HuH-7.5 (cell line): ENCODE data around the gene CRYBB1.

Source experiments
- DNase-seq: peaks from one replicate; pipeline ENCODE4 v3.0.0; 2011; ENCODE audit warnings: low spot score

CRYBB1 gene

DNA sequence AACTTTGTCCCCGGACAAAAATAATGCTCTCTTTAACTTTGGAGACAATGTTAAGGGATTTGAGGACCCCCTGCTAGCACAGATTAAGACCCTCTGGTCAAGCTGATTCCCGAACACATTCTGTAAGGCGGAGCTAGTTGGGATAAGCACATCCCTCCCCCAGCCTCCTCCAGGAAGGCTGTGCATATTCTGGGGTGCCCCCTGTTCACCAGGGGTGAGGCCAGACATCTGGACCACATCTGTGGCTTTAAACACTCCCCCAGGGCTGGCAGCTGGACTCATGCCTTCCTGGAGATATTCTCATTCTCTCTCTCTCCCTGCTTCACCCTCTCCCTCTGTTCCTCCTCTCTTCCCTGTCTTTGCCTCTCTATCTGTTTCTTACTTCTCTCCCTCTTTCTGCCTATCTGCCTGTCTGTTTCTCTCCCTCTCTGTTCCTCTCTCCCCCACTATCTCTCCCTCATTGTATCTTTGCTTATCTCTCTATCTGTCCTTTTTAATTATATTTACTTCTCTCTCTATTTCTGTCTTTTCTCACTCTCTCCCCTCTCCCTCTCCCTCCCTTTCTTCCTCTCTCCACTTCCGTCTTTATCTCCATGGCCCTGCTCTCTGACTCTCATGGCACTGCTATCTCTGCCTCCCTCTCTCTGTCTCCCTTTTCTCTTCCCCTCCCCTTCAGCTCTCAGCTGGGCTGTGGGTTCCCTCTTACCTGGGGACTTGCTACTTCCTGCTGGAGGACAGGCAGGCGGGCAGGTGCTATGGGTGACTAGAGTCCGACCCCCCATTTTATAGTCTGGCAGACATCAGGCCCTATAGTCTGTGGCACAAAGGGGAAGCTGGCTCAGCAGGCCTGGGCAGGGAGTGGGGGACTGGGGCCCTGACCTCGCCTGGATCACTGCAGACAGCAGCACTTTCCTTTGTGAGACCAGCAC lies at the start of gene CRYBB1:
Gene CRYBB1 (minus strand): TSS at position 757 of the 929 bp plus-strand sequence. CDS start 1,708 bp downstream, outside the sequence.
- no peak for DNase-seq

DNA sequence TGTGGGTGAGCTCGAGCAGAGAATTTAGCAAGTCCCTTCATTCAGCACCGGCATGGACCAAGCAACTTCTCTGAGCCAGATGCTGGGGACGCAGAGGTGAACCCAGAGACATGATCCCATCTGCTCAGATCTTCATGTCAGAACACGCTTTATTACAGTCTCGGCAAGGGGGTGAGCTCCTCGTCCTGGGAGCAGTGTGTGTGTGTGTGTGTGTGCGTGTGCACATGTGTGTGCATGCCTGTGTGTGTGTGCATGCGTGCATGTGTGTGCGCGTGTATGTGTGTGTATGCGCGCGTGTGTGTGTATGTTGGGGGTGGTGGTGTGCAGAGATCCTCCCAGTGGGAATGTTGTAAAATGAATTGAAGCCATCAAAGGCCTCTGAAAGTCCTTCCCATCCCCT lies 49.3 kb upstream of the CRYBB1 start:
- DNase-seq = no peak

DNA sequence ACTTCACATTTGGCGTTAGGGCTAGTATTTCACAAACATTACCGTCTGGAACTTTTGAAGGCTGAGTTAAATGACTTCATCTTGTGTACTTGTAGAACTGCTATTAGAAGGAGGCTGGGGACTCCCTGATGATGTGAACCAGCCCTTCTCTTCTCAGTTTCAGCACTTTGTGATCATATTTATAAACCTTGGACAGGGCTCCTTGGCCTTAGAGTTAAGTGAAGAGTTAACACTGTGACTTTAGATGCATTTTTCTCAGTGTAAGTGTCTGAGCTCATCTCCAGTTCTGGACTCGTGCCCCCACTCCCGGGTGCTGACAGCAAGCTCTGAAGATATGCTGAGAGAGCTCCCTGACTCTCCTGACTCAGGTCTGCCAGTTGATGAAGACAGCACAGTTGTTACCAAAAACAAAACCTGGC lies 48.0 kb upstream of the CRYBB1 start:
- DNase-seq = no peak

DNA sequence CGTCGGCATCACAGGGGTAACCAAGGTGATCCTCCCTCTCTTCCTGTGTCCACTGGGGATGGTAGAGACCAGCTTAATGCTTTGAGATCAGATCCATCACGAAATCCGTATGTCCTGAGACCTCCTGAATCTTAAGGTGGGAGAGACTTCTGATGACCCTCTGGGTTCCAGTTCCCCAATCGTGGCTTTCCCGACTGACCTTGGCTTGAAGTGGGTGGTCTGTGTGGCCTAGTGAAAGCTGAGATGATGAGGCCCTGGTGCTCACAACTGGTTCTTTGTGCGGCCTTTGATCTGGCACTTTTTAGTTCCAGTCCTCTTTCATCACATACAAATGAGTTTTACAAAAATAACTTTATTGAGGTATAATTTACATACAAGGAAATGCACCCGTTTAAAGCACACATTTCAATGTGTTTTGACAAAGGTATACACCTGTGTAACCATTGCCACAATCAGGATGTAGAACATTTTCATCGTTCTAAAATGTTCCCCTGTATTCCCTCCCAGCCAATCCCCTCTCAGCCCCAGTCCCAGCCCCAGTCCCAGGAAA lies 45.6 kb upstream of the CRYBB1 start:
- no peak for DNase-seq

DNA sequence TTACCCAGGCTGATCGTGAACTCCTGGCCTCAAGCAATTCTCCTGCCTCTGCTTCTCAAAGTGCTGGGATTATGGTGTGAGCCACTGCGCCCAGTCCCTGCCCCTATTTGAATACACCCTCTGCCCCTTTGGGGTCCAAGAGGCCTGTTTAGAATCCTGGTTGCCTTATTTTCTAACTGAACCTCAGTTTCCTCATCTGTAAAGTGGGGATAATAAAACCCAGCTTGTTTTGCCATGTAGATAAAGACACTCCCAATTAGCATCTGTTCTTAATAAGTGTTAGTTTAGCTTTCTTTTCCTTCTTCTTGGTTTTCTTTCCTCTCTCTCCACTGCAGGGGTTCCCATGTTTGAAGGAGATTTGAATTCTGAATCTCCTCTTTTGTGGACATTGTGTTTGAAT lies 44.3 kb upstream of the CRYBB1 start:
- DNase-seq = no peak

DNA sequence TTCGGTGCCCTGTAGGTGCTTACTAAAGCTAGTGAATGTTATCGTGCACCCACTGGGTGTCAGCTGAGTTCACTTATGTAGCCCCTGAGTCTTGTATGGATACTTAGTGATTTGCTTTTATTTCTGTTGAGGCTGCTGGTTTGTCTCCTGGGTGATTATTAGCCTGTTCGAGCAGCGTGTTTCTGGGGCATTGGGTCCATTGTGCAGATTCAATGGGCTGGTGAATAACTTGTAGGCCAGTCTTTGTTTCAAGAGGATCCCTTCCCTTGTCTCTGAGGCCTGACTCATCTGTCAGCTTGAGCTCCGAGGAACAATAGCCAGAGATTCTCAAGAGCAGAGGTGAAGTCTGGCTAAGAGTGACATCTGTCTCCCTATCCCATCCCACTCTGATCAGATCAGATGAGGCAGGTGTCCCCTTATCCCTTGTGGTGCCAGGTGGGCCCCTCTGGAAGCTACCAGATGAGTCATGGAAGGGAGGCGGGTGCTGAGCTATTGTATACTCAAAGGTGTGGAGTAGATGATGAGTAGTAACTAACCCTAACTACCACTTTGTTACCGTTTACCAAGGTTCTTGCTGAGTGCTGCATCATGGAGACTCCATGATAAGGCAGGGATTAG lies 43.2 kb upstream of the CRYBB1 start:
- no peak for DNase-seq

DNA sequence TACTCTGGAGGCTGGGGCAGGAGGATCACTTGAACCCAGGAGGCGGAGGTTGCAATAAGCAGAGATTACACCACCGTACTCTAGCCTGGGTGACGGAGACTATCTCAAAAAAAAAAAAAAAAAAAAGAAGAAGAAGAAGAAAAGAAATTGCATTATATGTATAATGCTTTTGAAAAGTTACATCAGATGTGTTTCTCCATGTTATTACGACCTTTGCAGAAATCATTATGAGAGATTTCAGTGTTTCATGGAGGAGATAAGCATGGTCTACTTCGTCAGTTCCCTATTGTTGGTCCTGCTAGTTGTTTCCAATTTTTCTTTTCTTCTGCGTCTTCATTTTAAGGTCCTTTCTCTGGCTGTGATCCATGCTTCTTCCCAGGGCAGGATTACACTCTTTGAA lies 42.5 kb upstream of the CRYBB1 start:
- DNase-seq = no peak

DNA sequence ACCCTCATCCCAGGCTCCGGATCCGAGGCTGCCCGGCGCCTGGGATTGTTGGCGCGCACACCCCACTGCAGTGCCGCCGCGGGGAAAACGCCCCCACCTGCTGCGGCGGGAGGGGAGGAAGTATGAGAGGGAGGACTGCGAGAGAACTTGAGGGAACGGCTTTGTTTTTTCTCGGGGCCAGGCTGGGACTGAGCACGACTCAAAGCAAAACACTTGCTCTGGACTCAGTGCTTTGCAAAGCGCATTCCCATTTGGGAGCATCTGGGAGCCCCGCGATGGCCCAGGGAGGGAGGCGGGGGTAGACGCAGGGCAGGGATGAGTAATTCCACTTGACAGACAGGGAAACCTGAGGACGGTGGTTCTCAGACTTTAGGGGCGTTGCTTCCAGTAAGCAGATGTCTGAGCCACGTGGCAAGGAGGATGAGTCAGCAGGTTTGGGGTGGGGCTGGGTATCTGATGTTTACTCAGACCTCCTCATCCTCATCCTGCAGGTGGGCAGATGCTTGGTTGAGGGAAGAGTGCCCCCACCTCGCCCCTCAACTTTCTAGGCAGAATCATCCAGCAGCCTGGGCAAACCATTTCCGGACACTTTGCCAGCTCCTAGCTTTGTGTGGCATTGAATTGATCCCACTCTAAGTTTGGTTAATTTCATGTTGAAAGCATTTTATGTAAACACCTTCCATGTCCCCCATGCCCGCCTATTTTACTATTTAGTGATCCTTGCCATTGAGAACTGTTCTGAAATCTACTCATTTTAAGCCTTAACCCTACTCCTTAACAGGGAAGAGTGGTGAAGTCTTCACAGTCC lies 41.0 kb upstream of the CRYBB1 start:
- DNase-seq = no peak

DNA sequence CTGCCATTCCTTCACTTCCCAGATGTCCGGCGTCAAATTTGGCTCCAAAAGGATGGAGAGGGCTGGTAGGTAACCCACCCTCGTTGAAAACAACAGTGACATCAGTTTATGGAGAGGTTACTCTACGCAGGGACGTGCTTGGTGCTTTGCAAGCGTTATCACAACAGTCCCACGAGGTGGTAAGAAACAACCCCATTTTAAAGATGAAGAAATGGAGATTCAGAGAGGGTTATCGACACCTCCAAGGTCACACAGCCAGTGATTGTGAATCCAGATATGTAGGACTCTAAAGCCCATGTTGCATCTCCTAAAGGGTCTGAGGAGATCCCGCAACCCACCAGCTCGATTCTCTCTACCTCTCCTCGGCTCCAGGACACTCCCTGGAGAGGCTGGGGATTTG lies 40.3 kb upstream of the CRYBB1 start:
- DNase-seq = no peak

DNA sequence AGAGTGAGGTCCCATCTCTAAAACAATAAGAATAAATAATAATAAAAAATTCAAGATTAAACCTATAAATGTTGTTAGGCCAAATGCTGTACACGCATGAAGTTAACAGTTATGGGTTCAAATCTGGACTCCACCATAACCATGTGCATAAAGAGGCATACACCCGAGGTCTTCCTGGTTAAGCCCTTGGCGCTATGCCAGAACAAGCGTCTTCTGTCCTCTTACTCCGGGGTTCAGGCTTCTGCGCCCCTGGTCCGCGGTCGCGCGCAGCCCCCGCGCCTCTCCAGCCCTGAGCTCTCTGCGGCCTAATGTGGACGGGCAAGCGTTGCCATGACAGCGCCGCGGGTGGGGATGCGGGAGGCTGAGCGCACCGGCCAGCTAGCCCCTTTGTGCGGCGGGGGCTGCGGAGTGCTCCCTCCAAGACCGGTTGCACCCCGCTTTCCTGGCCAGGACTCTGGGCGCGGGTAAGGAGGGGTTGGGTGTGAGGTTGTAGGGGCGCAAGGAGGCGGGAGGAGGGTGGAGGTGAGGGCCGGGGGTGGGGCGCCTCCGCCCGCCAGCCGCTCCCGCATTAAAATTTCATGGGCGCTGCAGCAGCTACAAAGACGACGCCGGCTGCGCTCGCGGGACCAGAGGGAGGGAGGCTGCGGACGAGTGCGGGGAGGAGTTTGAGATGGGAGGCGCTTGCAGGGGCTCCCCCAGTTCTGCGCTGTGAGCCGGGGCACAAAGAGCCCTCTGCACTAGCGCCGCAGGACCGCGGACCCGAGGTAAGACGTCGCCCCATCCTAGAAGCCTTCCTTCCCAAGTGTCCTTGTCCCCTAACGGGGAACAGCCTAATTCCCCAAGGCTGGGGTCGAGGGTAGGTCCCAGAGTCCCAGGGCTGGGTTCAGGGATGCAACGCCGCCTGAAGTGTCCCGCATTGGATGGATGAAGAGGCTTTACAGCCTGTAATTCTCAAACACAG lies 39.3 kb upstream of the CRYBB1 start, which contains the start of gene MIAT:
Gene MIAT (plus strand): TSS at position 698 of the 961 bp plus-strand sequence.
- DNase-seq = no peak

DNA sequence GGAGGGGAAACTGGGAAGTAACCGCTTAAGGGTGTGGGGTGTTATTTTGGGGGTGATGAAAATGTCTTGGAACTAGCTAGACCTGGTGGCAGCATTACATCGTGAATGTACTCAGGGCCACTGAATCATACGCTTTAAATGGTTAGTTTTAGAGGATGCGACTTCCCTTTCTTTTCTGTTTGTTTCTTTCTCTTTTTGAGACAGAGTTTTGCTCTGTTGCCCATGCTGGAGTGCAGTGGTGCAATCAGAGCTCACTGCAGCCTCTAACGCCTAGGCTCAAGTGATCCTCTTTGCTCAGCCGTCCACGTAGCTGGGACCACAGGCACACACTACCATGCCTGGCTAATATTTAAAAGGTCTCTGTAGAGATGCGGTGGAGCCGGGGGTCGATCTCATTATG lies 34.0 kb upstream of the CRYBB1 start:
- no peak for DNase-seq

DNA sequence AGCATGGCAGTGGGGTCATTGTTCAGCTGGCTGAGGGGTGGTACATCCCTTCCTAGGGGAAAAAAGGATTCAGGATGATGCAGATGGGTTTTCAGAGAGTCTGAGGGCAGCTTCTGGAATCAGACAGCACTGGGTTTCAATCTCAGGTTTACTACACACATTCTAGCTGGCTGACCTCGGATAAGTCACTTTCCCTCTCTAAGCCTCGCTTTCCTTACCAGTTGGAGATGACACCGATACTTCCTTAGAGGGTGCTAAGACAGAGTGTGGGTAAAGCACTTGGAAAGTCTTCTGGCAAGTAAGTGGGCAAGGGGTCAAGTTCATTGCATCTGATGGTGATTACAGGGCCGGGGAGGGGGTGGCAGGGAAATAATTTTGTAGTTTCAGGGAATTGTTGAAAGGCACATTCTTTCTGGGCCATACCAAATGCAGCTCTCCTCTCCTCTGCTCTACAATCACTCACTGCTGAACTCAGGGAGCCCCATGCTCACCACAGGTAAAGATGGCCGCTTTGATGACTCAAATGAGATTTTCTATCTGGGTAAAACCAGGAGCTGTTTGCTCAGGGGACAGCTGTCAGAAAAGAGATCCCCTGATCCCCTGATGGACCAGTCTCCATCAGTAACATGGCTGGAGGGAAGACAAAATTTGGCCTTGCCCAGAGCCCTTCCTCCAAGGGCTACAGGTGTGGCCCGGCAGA lies 33.0 kb upstream of the CRYBB1 start:
- no peak for DNase-seq

DNA sequence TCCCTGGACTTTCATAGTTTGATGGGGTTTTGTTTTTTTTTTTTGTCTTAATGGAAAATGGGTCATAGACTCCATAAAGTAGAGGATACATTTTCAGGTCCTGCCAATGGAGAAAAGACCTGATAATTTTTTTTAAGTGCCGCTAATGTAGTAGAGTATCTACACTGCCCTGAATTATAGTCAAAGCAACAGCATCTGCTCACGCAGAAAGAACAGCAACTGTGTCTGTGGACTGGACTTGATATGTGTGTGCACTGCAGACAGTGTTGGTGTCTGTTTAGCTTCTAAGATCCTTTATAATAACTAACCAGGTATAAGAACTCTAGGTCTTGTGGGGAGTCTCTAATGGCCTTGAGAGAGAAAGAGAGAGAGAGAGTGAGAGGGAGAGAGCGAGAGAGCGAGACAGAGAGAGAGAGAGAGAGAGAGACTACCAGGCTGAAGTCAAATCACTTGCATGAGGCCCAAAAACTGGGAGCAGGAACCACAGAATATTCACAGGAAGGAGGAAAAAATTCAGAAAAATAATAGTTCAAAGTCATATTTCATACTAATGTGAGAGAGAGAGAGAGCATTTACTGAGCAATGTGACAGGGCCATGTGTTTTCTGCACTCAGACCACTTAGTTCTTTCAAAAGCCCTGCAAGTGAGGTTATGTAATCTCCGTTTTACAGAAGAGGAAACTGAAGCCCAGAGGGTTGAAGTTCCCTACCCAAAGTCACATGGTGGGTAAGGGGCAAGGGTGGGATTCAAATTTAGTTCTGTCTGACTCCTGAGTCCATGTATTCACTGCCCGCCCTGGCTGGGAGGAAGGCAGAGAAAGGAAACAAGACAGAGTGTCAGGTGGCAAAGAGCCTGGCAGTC lies 30.9 kb upstream of the CRYBB1 start:
- DNase-seq = no peak

DNA sequence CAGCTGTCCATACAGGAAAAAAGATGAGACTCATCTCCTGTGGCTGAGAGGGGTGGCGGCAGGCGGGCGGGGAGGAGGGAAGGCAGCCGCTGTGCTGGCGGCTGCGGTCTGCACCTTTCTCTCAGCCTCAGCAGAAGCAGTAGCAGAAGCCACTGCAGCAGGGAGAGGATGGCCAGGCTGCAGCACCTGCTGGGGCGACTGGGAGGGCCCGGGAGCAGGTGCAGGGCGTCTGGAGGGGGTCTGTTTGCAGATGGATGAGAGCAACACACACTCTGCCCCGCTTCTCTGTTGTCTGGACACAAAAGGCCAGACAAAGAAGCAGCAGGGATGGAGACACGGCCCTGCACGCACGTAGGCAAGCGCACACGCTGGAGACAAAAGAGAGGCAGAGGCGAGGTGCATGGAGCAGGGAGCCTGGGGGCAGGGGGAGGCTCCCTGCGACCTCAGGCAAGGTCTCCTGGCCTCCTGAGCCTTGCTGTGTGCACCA lies 30.2 kb upstream of the CRYBB1 start:
- DNase-seq = no peak

DNA sequence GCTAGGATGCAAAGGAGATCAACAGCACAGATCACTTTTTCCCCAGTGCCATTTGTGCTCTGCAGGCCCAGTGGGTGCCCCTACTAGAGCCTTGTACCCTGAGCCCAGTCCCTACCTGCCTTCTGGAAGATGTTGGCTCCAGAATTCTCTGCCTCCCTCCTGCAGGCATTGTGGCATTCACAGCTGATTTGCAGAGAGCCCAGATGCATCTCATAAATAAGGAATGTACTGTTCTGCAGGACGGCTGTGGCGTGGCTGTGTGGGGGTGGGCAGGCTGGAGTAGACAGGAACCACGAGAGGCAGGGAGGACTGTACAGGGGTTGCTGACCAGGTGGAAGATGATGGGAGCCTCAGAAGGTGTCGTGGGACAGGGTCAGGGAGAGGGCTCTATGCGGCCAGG lies 28.3 kb upstream of the CRYBB1 start:
- DNase-seq = no peak

DNA sequence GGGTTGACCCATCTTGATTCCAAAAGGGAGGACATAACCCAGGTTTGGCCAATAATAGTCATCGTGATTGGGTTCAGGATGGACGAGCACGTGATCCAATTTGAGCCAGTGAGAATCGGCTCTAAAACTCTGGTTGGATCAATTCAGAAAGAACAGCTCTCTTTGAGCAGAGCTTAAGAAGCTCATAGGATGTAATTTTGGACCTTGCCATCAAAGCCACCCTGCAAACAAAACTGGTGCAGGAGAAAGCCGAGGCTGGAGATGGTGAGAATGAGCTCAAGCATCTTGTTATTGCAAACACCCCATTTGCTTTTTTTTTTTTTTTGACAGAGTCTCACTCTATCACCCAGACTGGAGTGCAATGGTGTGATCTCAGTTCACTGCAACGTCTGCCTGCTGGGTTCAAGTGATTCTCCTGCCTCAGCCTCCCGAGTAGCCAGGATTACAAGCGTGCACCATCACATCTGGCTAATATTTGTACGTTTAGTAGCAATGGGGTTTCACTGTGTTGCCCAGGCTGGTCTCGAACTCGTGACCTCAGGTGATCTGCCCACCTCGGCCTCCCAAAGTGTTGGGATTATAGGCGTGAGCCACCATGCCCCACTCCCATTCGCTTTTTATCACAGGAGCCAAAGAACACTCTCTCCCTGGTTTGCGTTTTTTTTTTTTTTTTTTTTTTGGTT lies 25.7 kb upstream of the CRYBB1 start:
- no peak for DNase-seq

DNA sequence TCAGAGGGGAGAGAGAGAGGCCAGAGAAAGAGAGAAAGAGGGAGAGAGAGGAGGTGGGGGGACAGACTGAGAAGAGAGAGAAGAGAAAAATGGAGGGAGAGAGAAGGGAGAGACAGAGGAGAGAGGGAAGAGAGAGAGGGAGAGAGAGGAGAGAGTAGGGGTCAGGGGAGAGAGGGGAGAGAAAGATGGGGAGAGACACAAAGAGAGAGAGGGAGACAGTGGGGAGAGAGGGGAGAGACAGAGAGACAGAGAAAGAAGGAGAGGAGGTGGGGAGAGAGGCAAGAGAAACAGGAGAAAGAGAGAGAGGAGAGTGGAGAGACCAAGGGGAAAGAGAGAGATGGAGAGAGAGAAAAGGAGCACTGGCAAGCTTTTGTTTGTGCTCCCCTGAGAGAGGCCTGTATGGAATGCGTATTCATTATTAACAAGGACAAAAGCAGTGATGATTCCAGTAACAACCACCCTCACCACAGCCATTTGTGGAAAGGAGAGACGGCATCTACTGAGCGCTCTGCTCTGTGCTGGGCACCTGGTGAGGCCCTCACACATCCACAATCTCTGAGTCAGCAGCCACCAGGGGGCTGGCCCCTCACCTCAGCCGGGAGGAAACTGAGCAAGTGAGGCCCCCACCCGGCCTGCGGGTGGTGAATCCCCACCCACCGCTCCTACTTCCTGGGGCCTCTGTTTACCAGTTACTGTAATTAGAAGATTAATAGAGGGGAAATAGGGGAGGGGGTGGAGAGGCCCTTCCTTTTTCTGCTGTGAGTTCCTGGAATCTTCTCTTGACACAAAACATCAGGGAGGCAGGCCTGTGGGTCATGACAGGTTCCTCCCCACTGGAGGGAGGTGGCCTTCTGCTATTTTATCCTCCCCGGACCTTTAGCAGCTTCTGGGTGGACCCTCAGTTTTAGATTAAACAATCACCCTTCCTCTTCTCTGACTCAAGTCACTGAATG lies 24.9 kb upstream of the CRYBB1 start:
- no peak for DNase-seq

DNA sequence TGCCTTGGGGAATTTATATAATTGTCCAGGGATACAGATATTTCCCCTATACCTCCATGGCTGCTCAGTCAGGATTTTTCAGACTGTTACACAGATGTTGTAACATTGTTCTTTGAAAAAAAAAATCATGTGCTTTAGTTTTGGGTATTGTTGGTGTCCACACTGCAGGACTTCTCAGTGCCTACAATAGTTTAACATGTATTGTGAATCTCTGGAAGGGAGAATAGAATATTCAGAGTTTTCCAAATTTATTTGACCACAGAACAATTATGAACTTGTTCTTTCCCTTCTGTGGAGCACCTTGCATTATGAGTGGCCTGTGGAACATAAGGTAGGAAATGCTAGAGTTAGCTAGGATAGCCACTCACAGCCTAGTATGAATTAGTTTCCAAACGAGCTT lies 18.5 kb upstream of the CRYBB1 start:
- no peak for DNase-seq
